Erythroblast (primary cell): ENCODE measurements around the gene DHRS7B.

Experiments
- DNase-seq, 2 experiments: peaks; one replicate each; lab custom pipeline; 2025; lab: John Stamatoyannopoulos, UW
- GATA1 ChIP-seq: IDR thresholded peaks from 2 replicates; pipeline ENCODE4 v1.6.1; 2011; ENCODE audit warnings: low read depth, mild to moderate bottlenecking, control low read depth, low read length, moderate library complexity
- POLR2A ChIP-seq: IDR thresholded peaks from 2 replicates; pipeline ENCODE4 v1.6.1; 2011; ENCODE audit warnings: mild to moderate bottlenecking, low read length

The DHRS7B gene

GRCh38 chr17:21208352-21208751, 81.6 kb downstream of the DHRS7B start:
- DNase-seq: no peak
- TF ChIP-seq GATA1 (no peak), POLR2A (no peak)

- DNase-seq: no peak
These were observed 82.9 kb downstream of the DHRS7B start for GRCh38 chr17:21209511-21210175.

GRCh38 chr17:21210411-21211076, 83.8 kb downstream of the DHRS7B start:
- TF ChIP-seq POLR2A (no peak), GATA1 (no peak)
- DNase-seq: no peak

More at GRCh38 chr17:21209511-21210175, 82.9 kb downstream of the DHRS7B start:
- TF ChIP-seq GATA1 (no peak), POLR2A (no peak)

GRCh38 chr17:21211825-21212479, 85.2 kb downstream of the DHRS7B start:
- DNase-seq: no peak
- TF ChIP-seq POLR2A: no peak
- TF ChIP-seq GATA1: no peak

- DNase-seq: no peak
- no peak for TF ChIP-seq POLR2A
- TF ChIP-seq GATA1: no peak
These were observed 86.3 kb downstream of the DHRS7B start for GRCh38 chr17:21212826-21213637.

GRCh38 chr17:21213638-21214014, 86.9 kb downstream of the DHRS7B start:
- DNase-seq: peak; percentile 75 to 80
- TF ChIP-seq GATA1 (no peak), POLR2A (no peak)

GRCh38 chr17:21214015-21214776, 87.4 kb downstream of the DHRS7B start, which contains the start of gene TMEM11:
Gene TMEM11, minus strand, starts transcription at chr17:21214161. Its CDS starts 9 bp downstream, at chr17:21214152.
- TF ChIP-seq GATA1 (no peak), POLR2A (peak; percentile 71)
- DNase-seq: peak; percentile 96 to 98

DNA sequence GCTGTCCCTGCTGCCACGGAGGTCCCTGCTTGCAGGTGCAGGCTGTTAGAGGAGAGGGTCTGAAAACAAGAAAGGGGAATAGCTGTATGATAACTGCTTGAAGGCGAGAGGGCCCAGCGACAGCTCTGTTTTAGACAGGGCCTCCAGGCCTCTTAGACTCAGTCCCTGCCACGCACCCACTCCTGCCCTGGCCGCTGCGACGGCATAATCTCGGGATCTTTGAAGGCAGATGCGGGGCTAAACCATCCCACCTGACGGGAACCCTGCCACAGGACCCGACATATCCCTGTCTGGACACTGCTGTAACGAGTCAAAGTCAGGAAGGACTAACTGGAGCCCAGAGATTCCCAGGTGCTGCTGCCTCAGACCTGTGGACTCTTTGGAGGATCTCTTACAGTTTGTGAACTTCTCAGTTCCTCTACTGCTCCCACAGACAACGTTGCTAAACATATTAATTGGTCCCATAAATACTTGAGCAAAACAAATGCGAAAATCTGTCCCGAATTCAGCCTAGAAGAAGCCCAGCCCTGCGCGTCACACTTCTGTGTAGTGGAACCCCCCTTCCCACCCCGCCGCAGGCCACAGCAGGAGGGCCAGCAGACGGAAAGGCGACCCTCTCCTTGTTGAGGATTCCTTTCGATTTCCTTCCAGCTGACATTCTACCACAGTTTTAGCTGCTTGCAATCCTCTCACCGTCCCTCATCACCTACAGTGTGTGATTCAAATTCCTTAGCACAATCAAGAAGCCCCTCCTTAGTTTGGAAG, 88.2 kb downstream of the DHRS7B start:
- TF ChIP-seq POLR2A: no peak
- TF ChIP-seq GATA1: no peak
- peak; percentile 43 to 53 for DNase-seq

DNA sequence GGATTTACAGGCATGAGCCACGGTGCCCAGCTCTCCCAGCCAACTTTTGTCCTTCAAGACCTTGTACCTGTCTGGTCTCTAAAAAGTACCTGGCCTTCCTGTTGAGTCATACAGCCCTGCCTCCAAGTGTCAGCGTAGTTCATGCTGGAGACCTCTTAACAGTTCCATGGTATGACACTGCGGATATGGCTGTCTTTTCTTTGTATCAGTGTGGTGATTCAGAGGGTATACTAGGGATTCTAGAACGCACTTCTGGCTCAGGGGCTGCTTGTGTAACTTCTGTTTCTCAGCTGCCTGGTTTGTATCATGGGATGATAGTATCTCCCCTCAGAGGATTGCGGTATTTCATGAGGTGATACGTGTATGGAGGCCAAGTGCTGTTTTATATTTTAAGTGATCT, 89.2 kb downstream of the DHRS7B start:
- DNase-seq: peak; percentile 45 to 53
- TF ChIP-seq GATA1: no peak
- no peak for TF ChIP-seq POLR2A

DNA sequence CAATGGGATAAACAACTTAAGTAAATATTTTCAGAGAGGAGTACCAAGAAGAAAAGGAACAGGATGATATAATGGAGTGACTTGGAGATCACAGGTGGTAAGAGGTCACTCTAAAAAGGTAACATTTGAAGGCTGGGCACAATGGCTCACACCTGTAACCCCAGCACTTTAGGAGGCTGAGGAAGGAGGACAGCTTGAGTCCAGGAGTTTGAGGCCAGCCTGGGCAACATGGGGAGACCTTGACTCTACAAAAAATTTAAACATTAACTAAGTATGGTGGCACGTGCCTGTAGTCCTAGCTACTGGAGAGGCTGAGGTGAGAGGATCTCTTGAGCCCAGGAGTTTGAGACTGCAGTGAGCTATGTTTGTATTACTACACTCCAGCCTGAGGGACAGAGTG, 90.6 kb downstream of the DHRS7B start:
- no peak for TF ChIP-seq POLR2A
- DNase-seq: no peak

DNA sequence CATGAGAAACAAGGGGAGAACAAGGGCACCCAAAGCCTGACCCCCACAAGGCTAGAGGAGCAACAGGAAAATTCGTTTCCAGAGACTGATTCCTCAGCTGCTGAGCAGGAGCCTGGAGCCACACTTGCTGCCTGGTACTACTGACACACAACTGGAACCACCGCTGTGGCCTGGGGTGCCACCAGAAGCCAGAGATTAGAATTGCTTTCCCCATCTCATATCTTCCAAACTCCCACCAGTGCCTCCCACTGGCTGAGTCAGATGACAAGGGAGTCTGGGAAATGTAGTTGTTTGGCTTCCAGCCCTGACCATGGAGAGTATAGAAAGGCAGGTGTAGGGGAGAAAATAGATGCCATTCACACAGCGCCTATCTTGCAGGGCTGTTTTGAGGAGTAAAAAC, 91.3 kb downstream of the DHRS7B start:
- TF ChIP-seq GATA1 (no peak), POLR2A (no peak)
- peak; percentile 70 to 71 for DNase-seq

DNA sequence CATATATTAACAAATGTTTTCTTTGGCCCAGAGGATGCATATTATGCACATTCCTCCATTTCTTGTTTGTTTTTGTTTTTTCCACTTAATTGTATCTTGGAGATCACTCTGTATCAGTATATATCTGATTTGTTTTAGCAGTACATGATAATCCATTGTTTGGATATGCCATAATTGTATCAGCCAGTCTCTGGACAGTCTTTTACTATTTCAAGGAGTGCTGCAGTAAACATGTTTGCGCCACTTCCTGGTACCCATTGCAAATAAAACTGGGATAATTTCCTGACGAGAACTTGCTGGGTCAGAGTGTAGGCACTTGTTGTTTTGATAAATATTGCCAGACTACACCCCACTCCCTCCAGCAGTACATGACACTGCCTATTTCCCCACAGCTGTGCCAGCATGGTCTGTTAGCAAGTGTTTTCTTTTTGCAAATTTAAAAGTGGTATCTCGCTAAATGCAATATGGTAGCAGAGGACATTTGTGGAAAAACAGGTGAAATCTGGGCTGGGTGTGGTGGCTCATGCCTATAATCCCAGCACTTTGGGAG, 92.1 kb downstream of the DHRS7B start:
- no peak for DNase-seq
- TF ChIP-seq GATA1 (no peak), POLR2A (no peak)
